Heart left ventricle (tissue), 13 donors: Measurements from ENCODE around the gene DBH.

Experiments used
- POLR2A ChIP-seq, 2 donors: fragments of 450-650 bp; IDR thresholded peaks; one replicate each; pipeline ENCODE4 v1.6.1; 2017; ENCODE audit warnings: antibody characterized with exemption in 2 of 2, mild to moderate bottlenecking in 2 of 2, moderate library complexity in 2 of 2
- TF ChIP-seq, protein P1 (sequence below), 12 donors: fragments of 200-600 bp; sonication (generic) in 4 of 12; IDR thresholded peaks; one replicate each; pipeline versions ENCODE4 v1.5.0 to v1.8.0; 2018 to 2022; ENCODE audit warnings: antibody characterized with exemption in 12 of 12, mild to moderate bottlenecking in 5 of 12
- donor health status: ischemic (EF 13 %, LVEDD 7.1; RV severe dilation, severe dysfunction).
- donor health status: DM: no; HTN: yes; CAD: no.
- donor health status: DM: no; HTN: no; CAD: no.
- donor health status: ischemic (EF 25% LVEDD 6.9; RV normal size, moderate dysfunction).
- donor health status: ischemic (EF 25% LVEDD 5.7; RV mildly dilated, moderate dysfunction).
- donor health status: ischemic (EF 35%, LVEDD 5.7; RV mildly dilated, moderate dysfunction).
- donor health status: nonischemic (EF 11% LVEDD 7.7; RV severe dilation, severe dysfunction).
- donor health status: DM: yes; HTN: yes; CAD: no.
- donor health status: PGD.
- donor health status: ischemic (EF 29% LVEDD 5.4; RV normal size, mild dysfunction).
- donor health status: nonischemic (EF 23%, LVEDD 6.1; RV moderate dilation, normal function).

DNA sequence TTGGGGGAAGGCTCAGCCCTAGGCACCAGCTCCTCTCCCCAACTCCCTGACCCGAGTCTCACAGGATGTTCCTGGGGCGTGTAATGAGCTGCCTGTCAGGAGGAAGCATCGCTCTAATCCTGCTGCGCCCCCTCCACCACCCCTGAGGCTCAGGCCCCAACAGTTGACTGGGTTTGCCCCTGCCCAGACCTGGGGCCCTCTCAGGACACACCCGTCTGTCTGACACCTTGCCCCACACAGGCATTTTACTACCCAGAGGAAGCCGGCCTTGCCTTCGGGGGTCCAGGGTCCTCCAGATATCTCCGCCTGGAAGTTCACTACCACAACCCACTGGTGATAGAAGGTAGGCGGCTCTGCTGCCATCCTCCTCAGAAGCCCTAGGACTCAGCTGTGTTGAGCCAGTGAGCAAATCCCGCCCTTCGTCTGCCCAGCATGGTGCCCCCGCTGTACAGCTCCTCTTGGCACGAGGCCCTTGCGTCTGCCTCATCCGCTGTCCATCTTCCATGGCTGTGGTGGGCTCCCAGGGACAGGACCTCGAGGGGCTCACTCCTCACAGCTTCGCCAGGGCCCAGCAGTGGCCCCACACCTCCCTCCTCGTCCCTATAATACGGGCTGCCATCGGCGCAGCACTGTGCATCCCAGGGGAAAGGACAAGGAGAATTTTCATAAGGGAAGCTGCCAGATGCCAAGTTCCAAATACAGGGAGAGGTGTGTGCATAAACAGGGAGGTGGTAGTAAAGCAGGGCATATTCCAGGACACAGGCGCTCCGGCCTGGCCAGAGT is 8.0 kb downstream of the DBH start:
- TF ChIP-seq, protein P1, sequence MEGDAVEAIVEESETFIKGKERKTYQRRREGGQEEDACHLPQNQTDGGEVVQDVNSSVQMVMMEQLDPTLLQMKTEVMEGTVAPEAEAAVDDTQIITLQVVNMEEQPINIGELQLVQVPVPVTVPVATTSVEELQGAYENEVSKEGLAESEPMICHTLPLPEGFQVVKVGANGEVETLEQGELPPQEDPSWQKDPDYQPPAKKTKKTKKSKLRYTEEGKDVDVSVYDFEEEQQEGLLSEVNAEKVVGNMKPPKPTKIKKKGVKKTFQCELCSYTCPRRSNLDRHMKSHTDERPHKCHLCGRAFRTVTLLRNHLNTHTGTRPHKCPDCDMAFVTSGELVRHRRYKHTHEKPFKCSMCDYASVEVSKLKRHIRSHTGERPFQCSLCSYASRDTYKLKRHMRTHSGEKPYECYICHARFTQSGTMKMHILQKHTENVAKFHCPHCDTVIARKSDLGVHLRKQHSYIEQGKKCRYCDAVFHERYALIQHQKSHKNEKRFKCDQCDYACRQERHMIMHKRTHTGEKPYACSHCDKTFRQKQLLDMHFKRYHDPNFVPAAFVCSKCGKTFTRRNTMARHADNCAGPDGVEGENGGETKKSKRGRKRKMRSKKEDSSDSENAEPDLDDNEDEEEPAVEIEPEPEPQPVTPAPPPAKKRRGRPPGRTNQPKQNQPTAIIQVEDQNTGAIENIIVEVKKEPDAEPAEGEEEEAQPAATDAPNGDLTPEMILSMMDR (IDR thresholded peaks at IDR 0.05): no peak
- no peak for TF ChIP-seq POLR2A (IDR thresholded peaks at IDR 0.05)
